ENCODE measurements around the gene PLXDC1.
"Not testable (repeated sequence)": the region's sequence is repeated elsewhere in the genome, so short reads cannot be mapped to it uniquely, and the experiment has no call there.

Gene PLXDC1

DNA sequence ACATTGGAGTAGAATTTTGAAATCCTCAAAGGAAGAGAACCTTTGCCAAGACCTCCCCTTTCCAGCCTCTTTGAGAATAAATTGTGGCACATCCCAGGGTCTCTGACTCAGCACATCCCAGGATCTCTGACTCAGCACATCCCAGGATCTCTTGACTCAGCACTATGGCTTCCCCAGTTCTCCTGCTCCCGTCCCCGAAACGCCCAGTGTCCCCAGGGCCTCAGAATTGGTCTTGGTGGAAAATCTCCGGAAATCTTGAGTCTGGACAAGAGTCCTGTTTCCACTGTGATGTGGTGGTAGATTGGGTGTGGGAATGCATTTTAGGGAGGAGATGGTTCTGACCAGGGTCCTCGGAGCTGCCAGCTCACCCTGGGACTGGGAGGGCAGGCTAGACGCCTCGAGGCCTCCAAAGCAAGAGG lies 19.2 kb downstream of the PLXDC1 start:
- H3K4me3 ChIP-seq (ENCODE audit: low read length), result no peak overlapping the region
- H3K27me3 ChIP-seq (replicated peaks; ENCODE audit: insufficient read depth, low read length), result no peaks in the 10 kb centered on the region
- no peaks in the 10 kb centered on the region for H3K79me2 ChIP-seq (ENCODE audit: low read length)
- H3K9me3 ChIP-seq (replicated peaks; ENCODE audit: insufficient read depth, low read length), result no peaks in the 10 kb centered on the region
- H3F3A ChIP-seq (ENCODE audit: insufficient read depth, low read length), result no peaks in the 10 kb centered on the region
- no peaks in the 10 kb centered on the region for H4K20me1 ChIP-seq (ENCODE audit: insufficient read depth, low read length)
- H3K4me2 ChIP-seq (ENCODE audit: low read depth, low read length), result no peak overlapping the region
- H2AFZ ChIP-seq (ENCODE audit: low read length), result no peak overlapping the region
- H3K4me1 ChIP-seq (ENCODE audit: low read length), result no peaks in the 10 kb centered on the region
- no peak for DNase-seq
- H3K36me3 ChIP-seq (replicated peaks; ENCODE audit: insufficient read depth, low read length), result no peaks in the 10 kb centered on the region
- H3K9me2 ChIP-seq (replicated peaks; ENCODE audit: insufficient read depth, low read length), result no peaks in the 10 kb centered on the region
- no peak overlapping the region for H3K9ac ChIP-seq (ENCODE audit: low read length)
- TF ChIP-seq, protein P1, sequence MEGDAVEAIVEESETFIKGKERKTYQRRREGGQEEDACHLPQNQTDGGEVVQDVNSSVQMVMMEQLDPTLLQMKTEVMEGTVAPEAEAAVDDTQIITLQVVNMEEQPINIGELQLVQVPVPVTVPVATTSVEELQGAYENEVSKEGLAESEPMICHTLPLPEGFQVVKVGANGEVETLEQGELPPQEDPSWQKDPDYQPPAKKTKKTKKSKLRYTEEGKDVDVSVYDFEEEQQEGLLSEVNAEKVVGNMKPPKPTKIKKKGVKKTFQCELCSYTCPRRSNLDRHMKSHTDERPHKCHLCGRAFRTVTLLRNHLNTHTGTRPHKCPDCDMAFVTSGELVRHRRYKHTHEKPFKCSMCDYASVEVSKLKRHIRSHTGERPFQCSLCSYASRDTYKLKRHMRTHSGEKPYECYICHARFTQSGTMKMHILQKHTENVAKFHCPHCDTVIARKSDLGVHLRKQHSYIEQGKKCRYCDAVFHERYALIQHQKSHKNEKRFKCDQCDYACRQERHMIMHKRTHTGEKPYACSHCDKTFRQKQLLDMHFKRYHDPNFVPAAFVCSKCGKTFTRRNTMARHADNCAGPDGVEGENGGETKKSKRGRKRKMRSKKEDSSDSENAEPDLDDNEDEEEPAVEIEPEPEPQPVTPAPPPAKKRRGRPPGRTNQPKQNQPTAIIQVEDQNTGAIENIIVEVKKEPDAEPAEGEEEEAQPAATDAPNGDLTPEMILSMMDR (IDR thresholded peaks at IDR 0.05; ENCODE audit: low read length), result no peak
- TF ChIP-seq EZH2phosphoT487 (IDR thresholded peaks at IDR 0.05; ENCODE audit: low read length) (no peak), EZH2 (optimal IDR thresholded peaks at IDR 0.05; ENCODE audit: low read depth, low read length) (no peak)
- H3K27ac ChIP-seq (ENCODE audit: low read length), result no peak overlapping the region

DNA sequence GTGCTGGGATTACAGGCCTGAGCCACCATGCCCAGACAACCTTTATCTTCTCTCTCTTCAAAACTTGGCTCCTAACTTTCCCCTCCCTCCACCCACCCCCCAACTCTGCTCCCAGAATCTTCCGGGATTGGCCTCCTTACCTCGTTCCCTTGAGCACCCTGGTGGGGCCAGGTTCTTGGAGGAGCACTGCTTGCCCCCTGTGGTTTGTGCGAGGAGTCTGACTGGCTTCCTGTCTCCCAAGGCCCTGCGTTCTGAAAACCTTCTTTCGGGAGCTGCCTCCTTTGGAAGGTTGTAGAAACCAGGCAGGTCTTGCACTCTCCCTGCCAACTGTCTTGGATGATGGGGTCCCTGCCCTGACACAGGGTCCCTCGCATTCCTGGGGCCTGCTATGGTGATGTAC lies 19.8 kb downstream of the PLXDC1 start:
- no peaks in the 10 kb centered on the region for H3K27me3 ChIP-seq (replicated peaks; ENCODE audit: insufficient read depth, low read length)
- no peak overlapping the region for H3K9ac ChIP-seq (ENCODE audit: low read length)
- H2AFZ ChIP-seq (ENCODE audit: low read length), result no peak overlapping the region
- H3F3A ChIP-seq (ENCODE audit: insufficient read depth, low read length), result no peaks in the 10 kb centered on the region
- TF ChIP-seq, protein P1 (IDR thresholded peaks at IDR 0.05; ENCODE audit: low read length), result no peak
- TF ChIP-seq EZH2phosphoT487 (IDR thresholded peaks at IDR 0.05; ENCODE audit: low read length), result no peak
- no peaks in the 10 kb centered on the region for H3K4me1 ChIP-seq (ENCODE audit: low read length)
- H3K9me2 ChIP-seq (replicated peaks; ENCODE audit: insufficient read depth, low read length), result no peaks in the 10 kb centered on the region
- no peaks in the 10 kb centered on the region for H3K36me3 ChIP-seq (replicated peaks; ENCODE audit: insufficient read depth, low read length)
- H3K9me3 ChIP-seq (replicated peaks; ENCODE audit: insufficient read depth, low read length), result no peaks in the 10 kb centered on the region
- no peak overlapping the region for H3K4me2 ChIP-seq (ENCODE audit: low read depth, low read length)
- H3K4me3 ChIP-seq (ENCODE audit: low read length), result no peak overlapping the region
- no peak for DNase-seq
- H3K27ac ChIP-seq (ENCODE audit: low read length), result no peak overlapping the region
- H4K20me1 ChIP-seq (ENCODE audit: insufficient read depth, low read length), result no peaks in the 10 kb centered on the region
- H3K79me2 ChIP-seq (ENCODE audit: low read length), result no peaks in the 10 kb centered on the region

DNA sequence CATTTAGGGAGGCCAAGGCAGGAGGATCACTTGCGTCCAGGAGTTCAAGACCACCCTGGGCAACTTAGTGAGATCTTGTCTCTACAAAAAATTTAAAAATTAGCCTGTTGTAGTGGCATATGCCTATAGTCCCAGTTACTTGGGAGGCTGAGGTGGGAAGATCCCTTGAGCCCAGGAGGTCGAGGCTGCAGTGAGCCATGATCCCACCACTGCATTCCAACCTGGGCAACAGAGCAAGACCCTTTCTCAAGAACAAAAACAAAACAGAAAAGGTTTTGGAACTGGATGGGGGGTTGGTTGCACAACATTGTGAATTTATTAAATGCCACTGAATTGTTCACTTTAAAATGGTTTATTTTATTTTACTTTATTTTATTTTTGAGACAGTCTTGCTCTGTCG lies 21.2 kb downstream of the PLXDC1 start:
- Histone ChIP-seq H3K36me3 (replicated peaks; ENCODE audit: insufficient read depth, low read length) (no peaks in the 10 kb centered on the region), H3K4me1 (ENCODE audit: low read length) (no peaks in the 10 kb centered on the region), H3K9me2 (replicated peaks; ENCODE audit: insufficient read depth, low read length) (no peaks in the 10 kb centered on the region), H3K4me2 (ENCODE audit: low read depth, low read length) (no peak overlapping the region), H3K27me3 (replicated peaks; ENCODE audit: insufficient read depth, low read length) (no peaks in the 10 kb centered on the region), H3K4me3 (ENCODE audit: low read length) (no peak overlapping the region), H3K9me3 (replicated peaks; ENCODE audit: insufficient read depth, low read length) (no peaks in the 10 kb centered on the region), H3K27ac (ENCODE audit: low read length) (no peak overlapping the region), H2AFZ (ENCODE audit: low read length) (no peak overlapping the region), H3F3A (ENCODE audit: insufficient read depth, low read length) (no peaks in the 10 kb centered on the region), H3K79me2 (ENCODE audit: low read length) (no peaks in the 10 kb centered on the region), H3K9ac (ENCODE audit: low read length) (no peak overlapping the region), H4K20me1 (ENCODE audit: insufficient read depth, low read length) (no peaks in the 10 kb centered on the region)
- TF ChIP-seq EZH2 (optimal IDR thresholded peaks at IDR 0.05; ENCODE audit: low read depth, low read length), result no peak
- TF ChIP-seq, protein P1 (IDR thresholded peaks at IDR 0.05; ENCODE audit: low read length), result no peak
- TF ChIP-seq EZH2phosphoT487 (IDR thresholded peaks at IDR 0.05; ENCODE audit: low read length), result no peak
- DNase-seq, result no peak

DNA sequence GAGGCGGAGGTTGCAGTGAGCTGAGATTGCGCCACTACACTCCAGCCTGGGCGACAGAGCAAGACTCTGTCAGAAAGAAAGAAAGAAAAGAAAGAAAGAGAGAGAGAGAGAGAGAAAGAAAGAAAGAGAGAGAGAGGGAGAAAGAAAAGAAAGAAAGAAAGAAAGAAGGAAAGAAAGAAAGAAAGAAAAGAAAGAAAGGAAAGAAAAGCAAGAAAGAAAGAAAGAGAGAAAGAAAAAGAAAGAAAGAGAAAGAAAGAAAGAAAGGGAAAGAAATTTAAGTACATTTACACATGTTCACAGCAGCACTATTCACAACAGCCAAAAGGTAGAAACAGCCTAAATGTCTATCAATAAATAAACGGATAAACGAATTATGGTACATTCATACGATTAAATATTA lies 21.9 kb downstream of the PLXDC1 start:
- H3K4me3 ChIP-seq (ENCODE audit: low read length); H2AFZ ChIP-seq (ENCODE audit: low read length); H3K4me2 ChIP-seq (ENCODE audit: low read depth, low read length); H3K36me3 ChIP-seq (replicated peaks; ENCODE audit: insufficient read depth, low read length); H3K27ac ChIP-seq (ENCODE audit: low read length); H4K20me1 ChIP-seq (ENCODE audit: insufficient read depth, low read length); DNase-seq; H3K4me1 ChIP-seq (ENCODE audit: low read length); H3K9ac ChIP-seq (ENCODE audit: low read length); H3K9me2 ChIP-seq (replicated peaks; ENCODE audit: insufficient read depth, low read length); H3F3A ChIP-seq (ENCODE audit: insufficient read depth, low read length); H3K9me3 ChIP-seq (replicated peaks; ENCODE audit: insufficient read depth, low read length); H3K79me2 ChIP-seq (ENCODE audit: low read length); H3K27me3 ChIP-seq (replicated peaks; ENCODE audit: insufficient read depth, low read length): not testable (repeated sequence)
